Right cardiac atrium (tissue), 5 donors: Measurements from ENCODE around the gene HID1. TPM values are rescaled to one million over a fixed set of nuclear protein-coding genes. Genes with fewer than 3 reads are reported as not detected.
A peak's percentile ranks its signal among the peaks of the same experiment; 100 is the strongest.

Source experiments
- ATAC-seq, 2 donors: fragments of 200-7000 bp; cut with Tn5 transposase; one replicate each; pipeline versions ENCODE4 v1.8.0 to v1.9.1; 2020; ENCODE audit warnings: moderate library complexity in 2 of 2, mild to moderate bottlenecking in 1 of 2
- DNase-seq, 3 donors: peaks; one replicate each; pipeline ENCODE4 v3.0.0-alpha.2; 2020
- H3K27ac ChIP-seq: one replicate; pipeline ENCODE4 v1.5.1; 2013; ENCODE audit warnings: mild to moderate bottlenecking, low read length, control low read depth, moderate library complexity
- H3K27me3 ChIP-seq: one replicate; pipeline ENCODE4 v1.6.1; 2013; ENCODE audit not compliant: control insufficient read depth, insufficient read depth
- H3K4me1 ChIP-seq: one replicate; pipeline ENCODE4 v1.6.1; 2013; ENCODE audit warnings: low read length; ENCODE audit not compliant: control insufficient read depth, insufficient read depth
- H3K4me3 ChIP-seq: one replicate; pipeline ENCODE4 v1.5.1; 2013; ENCODE audit warnings: low read length, control low read depth
- H3K9me3 ChIP-seq: one replicate; pipeline ENCODE4 v1.6.1; 2013; ENCODE audit warnings: low read length; ENCODE audit not compliant: control insufficient read depth
- WGBS: extraction: QIAGEN DNeasy Blood & Tissue Kit; methylation state at CpG from one replicate; pipeline ENCODE4 v1.1.7; 2013; 5-methylcytosine and 5-hydroxymethylcytosine counted together
- intact Hi-C, 4 donors: fragments of 100-400 bp; cut with DNase I; formaldehyde crosslinking; loops; one replicate each; pipeline versions ENCODE4 v1.11.0 to v1.14.0; 2022 to 2023
- long read RNA-seq, 4 donors: library from polyadenylated mRNA; unstranded; transcript quantifications; one replicate each; pipeline ENCODE4 v2.0.0, GENCODE V29; 2020 to 2021
- polyA plus RNA-seq: library from polyadenylated mRNA; stranded (reverse); fragments of 200-250 nt; gene quantifications from one replicate; pipeline ENCODE4 v1.2.3, GENCODE V29; 2013
- total RNA-seq, 4 donors: library from RNA; stranded (reverse); fragmentation: NEBNext Ultra II Directional; extraction: Animal tissue kit (Norgen Biotek cat#: 25700); gene quantifications; one replicate each; pipeline ENCODE4 v1.2.1, GENCODE V29; 2021
- donor health status: healthy with polysubstance abuse.
- donor health status: DM: no; HTN: yes; CAD: no.
- donor health status: DM: no; HTN: no; CAD: no.
- donor health status: DM: no; HTN: yes; CAD: no; lungs with severe emphysema.
- donor health status: DM: yes; HTN: yes; CAD: no.

Gene HID1
- total RNA-seq: 10 to 100 TPM in 2 of 4 donors, 1 to 10 TPM in 2; 6.5 to 11.9 (median 10.1) TPM
- 12.0 TPM for polyA plus RNA-seq
- long read RNA-seq, donor 1, partial matches to known transcripts: 12 of 19 reads
- long read RNA-seq, donor 1, other reads (novel, unspliced or antisense): 3 of 19 reads
- long read RNA-seq, donor 2, partial matches to known transcripts: 2 of 5 reads
- long read RNA-seq, donor 2, other reads (novel, unspliced or antisense): 2 of 5 reads
- long read RNA-seq, donor 3, partial matches to known transcripts: 11 of 20 reads
- long read RNA-seq, donor 3, other reads (novel, unspliced or antisense): 6 of 20 reads
- long read RNA-seq, donor 4, partial matches to known transcripts: 2 of 6 reads
- long read RNA-seq, donor 4, other reads (novel, unspliced or antisense): 3 of 6 reads

DNA sequence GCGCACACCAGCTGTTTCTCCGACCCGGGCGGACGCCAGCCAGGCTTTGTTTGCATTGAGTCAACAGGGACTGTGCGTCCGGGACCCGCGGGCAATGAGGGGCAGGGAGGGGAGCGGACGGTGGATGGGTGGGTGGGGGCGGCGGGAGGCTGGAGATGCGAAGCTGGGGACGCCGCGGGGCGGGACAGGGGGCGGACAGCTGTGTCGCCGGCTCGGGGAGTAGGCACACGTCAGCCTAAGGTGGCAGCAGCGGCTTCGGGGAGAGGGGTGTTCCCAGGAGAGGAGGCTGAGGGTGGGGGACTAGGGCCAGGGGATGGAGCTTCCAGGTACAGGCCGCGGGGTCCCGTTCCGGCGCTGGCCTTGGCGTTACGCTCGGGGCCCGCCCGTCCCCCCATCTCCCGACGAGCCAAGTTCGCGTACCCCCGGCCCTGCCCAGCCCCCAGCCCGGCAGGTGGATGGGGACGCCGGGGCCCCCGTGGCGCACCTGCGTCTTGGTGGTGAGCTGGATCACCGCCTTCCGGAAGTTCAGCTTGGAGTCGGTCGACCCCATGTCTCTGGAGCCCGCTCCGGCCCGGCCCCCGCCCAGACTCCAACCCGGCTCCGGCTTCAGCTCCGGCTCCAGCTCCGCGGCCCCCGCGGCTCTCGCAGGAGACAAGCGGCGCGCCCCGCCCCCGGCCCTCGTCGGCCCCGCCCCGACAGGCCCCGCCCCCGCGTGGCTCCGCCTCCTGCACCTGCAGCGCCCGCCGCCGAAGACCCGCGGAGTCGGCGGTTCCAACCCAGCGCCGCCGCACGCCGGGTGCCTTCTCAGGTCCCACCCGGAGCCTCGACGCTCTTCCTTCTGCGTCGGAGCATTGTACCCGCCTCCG, at the start of gene HID1:
Gene HID1, minus strand, starts transcription at position 653 of the 866 bp plus-strand sequence. Its CDS starts 103 bp downstream, at position 550.
- Histone ChIP-seq H3K9me3 (no peaks in the 10 kb centered on the region), H3K4me3 (peak within 1 kb of the TSS; percentile 67), H3K4me1 (no peaks in the 10 kb centered on the region), H3K27me3 (no peaks in the 10 kb centered on the region), H3K27ac (no peak within 1 kb of the TSS)
- intact Hi-C loops: no loop called here
- peak; percentile 65 to 86 (median 84) for DNase-seq
- peak; percentile 75 to 76 for ATAC-seq
- 1% methylated on average over 95 of the region's 95 CpGs for WGBS

GRCh38 chr17:75020331-75021110, 48.0 kb upstream of the HID1 start:
- WGBS: 88% methylated on average over 19 of the region's 19 CpGs
- H3K27ac ChIP-seq: no peak overlapping the region
- H3K4me1 ChIP-seq: no peaks in the 10 kb centered on the region
- ATAC-seq (no peak), DNase-seq (no peak)
- H3K9me3 ChIP-seq: no peaks in the 10 kb centered on the region
- H3K4me3 ChIP-seq: no peak overlapping the region
- intact Hi-C loops: loop anchor here in 1 of 4 donors (10.0 kb wide), 1 partner anchor 56 kb away; no protein-coding TSS in a partner anchor
- H3K27me3 ChIP-seq: no peaks in the 10 kb centered on the region

GRCh38 chr17:75019710-75020109, 47.2 kb upstream of the HID1 start:
- Histone ChIP-seq H3K27me3 (no peaks in the 10 kb centered on the region), H3K27ac (no peak overlapping the region), H3K4me3 (no peak overlapping the region), H3K4me1 (no peaks in the 10 kb centered on the region), H3K9me3 (no peaks in the 10 kb centered on the region)
- WGBS: 92% methylated on average over 3 of the region's 3 CpGs
- DNase-seq (no peak), ATAC-seq (no peak)
- intact Hi-C loops: loop anchor here in 1 of 4 donors (10.0 kb wide), 1 partner anchor 55 kb away; no protein-coding TSS in a partner anchor

DNA sequence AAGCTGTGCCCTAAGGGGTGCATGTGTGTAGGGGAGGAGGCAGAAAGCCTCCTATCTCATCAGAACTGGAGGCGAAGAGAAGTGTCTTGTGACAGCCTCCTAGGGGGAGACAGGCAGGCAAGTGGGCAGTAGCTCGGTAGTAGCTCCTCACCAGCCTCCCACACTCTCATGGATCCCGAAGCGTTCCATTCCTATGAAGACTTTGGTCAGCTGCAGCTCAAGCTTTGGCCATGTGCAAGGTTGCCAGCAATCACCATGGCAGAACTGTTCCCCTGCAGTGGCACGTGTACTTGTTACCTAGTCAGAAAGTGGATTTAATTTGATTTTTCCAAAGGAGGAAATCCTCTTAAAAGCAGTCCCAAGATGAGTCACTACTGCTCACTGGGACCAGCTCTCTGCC, 46.6 kb upstream of the HID1 start:
- DNase-seq: no peak
- H3K27me3 ChIP-seq: no peaks in the 10 kb centered on the region
- H3K27ac ChIP-seq: no peak overlapping the region
- ATAC-seq: no peak
- H3K9me3 ChIP-seq: no peaks in the 10 kb centered on the region
- intact Hi-C loops: no loop called here
- H3K4me1 ChIP-seq: no peaks in the 10 kb centered on the region
- no peak overlapping the region for H3K4me3 ChIP-seq
- WGBS: 87% methylated on average over 5 of the region's 5 CpGs

- ATAC-seq: no peak
- intact Hi-C loops: loop anchor here in 1 of 4 donors (5.0 kb wide), 1 partner anchor 51 kb away; no protein-coding TSS in a partner anchor
- peak overlapping the region; percentile 70 for H3K4me3 ChIP-seq
- H3K27ac ChIP-seq: peak overlapping the region; percentile 3
- H3K4me1 ChIP-seq: peaks cover 2% of the 10 kb centered on the region
- WGBS: under 1% methylated on average over 10 of the region's 10 CpGs
- H3K9me3 ChIP-seq: no peaks in the 10 kb centered on the region
- no peaks in the 10 kb centered on the region for H3K27me3 ChIP-seq
- DNase-seq: no peak
Measured at GRCh38 chr17:75013092-75013559, 40.6 kb upstream of the HID1 start.

- Histone ChIP-seq H3K4me3 (peak within 1 kb of the TSS; percentile 70), H3K4me1 (peaks cover 2% of the 10 kb centered on the region)
Measured at GRCh38 chr17:75012346-75013091, 40.0 kb upstream of the HID1 start, which contains the start of gene MRPL58. TSS of gene MRPL58 (plus strand) at chr17:75012670. CDS start at chr17:75012687, 17 bp downstream.

DNA sequence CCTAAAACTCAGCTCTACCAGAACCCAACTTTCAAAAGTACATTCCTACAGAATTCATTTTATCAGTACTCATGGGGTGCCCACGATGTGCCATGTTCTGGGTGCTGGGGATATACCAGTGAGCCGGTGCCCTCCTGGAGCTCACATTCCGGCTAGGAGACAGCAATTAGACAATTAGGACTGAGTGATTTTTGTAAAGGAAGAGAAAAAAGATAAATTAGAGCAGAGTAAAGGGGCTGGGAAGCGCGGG, 39.5 kb upstream of the HID1 start:
- whole genome bisulfite sequencing: 24% methylated on average over 5 of the region's 5 CpGs
- H3K27ac ChIP-seq: peak overlapping the region; percentile 61
- H3K9me3 ChIP-seq: no peaks in the 10 kb centered on the region
- H3K4me1 ChIP-seq: peaks cover 2% of the 10 kb centered on the region
- intact Hi-C loops: loop anchor here in 1 of 4 donors (5.0 kb wide), 1 partner anchor 50 kb away; no protein-coding TSS in a partner anchor
- ATAC-seq (no peak), DNase-seq (no peak)
- H3K4me3 ChIP-seq: peak overlapping the region; percentile 70
- no peaks in the 10 kb centered on the region for H3K27me3 ChIP-seq

More at GRCh38 chr17:75012346-75013091, 40.0 kb upstream of the HID1 start, which contains the start of gene MRPL58:
- DNase-seq (peak; percentile 86 to 94 (median 94)), ATAC-seq (peak; percentile 94 to 95)
- WGBS: 2% methylated on average over 63 of the region's 63 CpGs
- no peaks in the 10 kb centered on the region for H3K9me3 ChIP-seq
- H3K27ac ChIP-seq: peak within 1 kb of the TSS; percentile 61
- intact Hi-C loops: loop anchor here in 1 of 4 donors (5.0 kb wide), 1 partner anchor 50 kb away; no protein-coding TSS in a partner anchor
- no peaks in the 10 kb centered on the region for H3K27me3 ChIP-seq

- H3K9me3 ChIP-seq: no peaks in the 10 kb centered on the region
- H3K4me1 ChIP-seq: peaks cover 2% of the 10 kb centered on the region
- WGBS: 34% methylated on average over 13 of the region's 13 CpGs
- H3K27ac ChIP-seq: peak overlapping the region; percentile 61
- intact Hi-C loops: loop anchor here in 1 of 4 donors (5.0 kb wide), 1 partner anchor 49 kb away; no protein-coding TSS in a partner anchor
- ATAC-seq (peak; percentile 74 to 79), DNase-seq (peak; percentile 71 to 80 (median 71))
- no peaks in the 10 kb centered on the region for H3K27me3 ChIP-seq
- H3K4me3 ChIP-seq: peak overlapping the region; percentile 70
Measured at GRCh38 chr17:75011401-75012095, 39.0 kb upstream of the HID1 start.

- ATAC-seq: peak; percentile 12 to 40
- no peaks in the 10 kb centered on the region for H3K27me3 ChIP-seq
- 57% methylated on average over 8 of the region's 8 CpGs for WGBS
- intact Hi-C loops: loop anchor here in 1 of 4 donors (5.0 kb wide), 1 partner anchor 49 kb away; no protein-coding TSS in a partner anchor
- peaks cover 2% of the 10 kb centered on the region for H3K4me1 ChIP-seq
- no peaks in the 10 kb centered on the region for H3K9me3 ChIP-seq
- DNase-seq: no peak
- H3K27ac ChIP-seq: peak overlapping the region; percentile 23
- no peak overlapping the region for H3K4me3 ChIP-seq
Measured at GRCh38 chr17:75010683-75011400, 38.3 kb upstream of the HID1 start.
